BLaER1 (cell line): ENCODE data around the gene LDHD.

ENCODE experiments used
- H3K27ac ChIP-seq: shearing (Covaris generic); formaldehyde crosslinking; 2 replicates; pipeline ENCODE4 v1.8.1; 2022
- H3K27me3 ChIP-seq: shearing (Covaris generic); formaldehyde crosslinking; 2 replicates; pipeline ENCODE4 v1.8.1; 2022
- H3K36me3 ChIP-seq: shearing (Covaris generic); formaldehyde crosslinking; 2 replicates; pipeline ENCODE4 v1.8.1; 2022
- H3K4me1 ChIP-seq: shearing (Covaris generic); formaldehyde crosslinking; 2 replicates; pipeline ENCODE4 v1.8.1; 2022
- H3K4me2 ChIP-seq: shearing (Covaris generic); formaldehyde crosslinking; 2 replicates; pipeline ENCODE4 v1.8.1; 2022
- H3K4me3 ChIP-seq: shearing (Covaris generic); formaldehyde crosslinking; 2 replicates; pipeline ENCODE4 v1.8.1; 2022
- H3K9ac ChIP-seq: shearing (Covaris generic); formaldehyde crosslinking; 2 replicates; pipeline ENCODE4 v1.8.1; 2022
- H3K9me3 ChIP-seq: shearing (Covaris generic); formaldehyde crosslinking; 2 replicates; pipeline ENCODE4 v1.8.1; 2022
- H4K20me1 ChIP-seq: shearing (Covaris generic); formaldehyde crosslinking; 2 replicates; pipeline ENCODE4 v1.8.1; 2022
- Cebpa-rat ChIP-seq: shearing (Covaris generic); IDR thresholded peaks from 2 replicates; pipeline ENCODE4 v1.8.1; 2022

Gene LDHD

DNA sequence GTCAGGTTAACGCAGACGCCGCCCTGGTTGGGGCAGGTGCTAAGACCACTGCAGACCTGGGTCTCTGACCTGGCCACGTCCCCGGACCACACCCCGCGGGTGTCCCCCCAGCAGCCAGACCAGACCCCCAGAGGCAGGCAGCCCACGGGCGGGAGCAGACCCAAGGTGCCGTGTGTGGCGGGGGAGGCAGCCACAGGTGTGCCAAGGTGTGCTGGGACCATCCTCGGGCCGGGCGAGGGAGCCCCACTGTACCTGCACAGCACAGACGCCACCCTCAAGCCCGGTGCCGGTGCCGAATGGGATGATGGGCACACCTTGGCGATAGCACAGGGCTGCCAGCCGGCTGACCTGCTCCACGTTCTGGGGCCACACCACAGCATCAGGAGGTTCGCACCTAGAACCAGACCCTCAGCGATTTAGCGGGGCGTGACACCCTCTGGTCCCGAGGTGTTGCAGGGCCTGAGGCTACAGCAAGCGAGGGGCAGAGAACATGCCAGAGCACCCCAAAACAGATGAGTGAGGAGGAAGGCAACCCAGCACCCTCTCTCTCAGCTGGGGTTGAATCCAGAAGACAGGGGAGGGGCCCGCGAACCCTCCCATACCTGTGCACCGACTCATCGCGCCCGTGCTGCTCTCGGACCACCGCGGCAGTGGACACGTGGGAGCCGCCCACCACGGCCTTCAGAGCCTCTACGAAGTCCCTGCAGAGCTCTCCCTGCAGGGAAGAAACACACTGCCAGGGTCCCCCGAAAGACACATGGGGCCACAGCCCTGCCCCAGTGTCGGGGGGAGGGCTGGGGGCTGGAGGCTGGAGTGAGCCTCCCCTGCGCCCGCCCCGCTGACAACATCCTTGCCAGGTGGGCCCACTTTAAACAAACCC, 1.4 kb downstream of the LDHD start:
- H4K20me1 ChIP-seq = peaks cover 27% of the 10 kb centered on the region
- H3K9ac ChIP-seq = no peak overlapping the region
- H3K27me3 ChIP-seq = no peaks in the 10 kb centered on the region
- peaks cover 4% of the 10 kb centered on the region; the same call in 1 of the 2 replicates for H3K9me3 ChIP-seq
- H3K4me1 ChIP-seq = peaks cover 40% of the 10 kb centered on the region
- H3K36me3 ChIP-seq = 0 out of 2 replicates have a peak, but pooled peaks cover 4% of the 10 kb centered on the region
- H3K4me3 ChIP-seq = no peak overlapping the region
- H3K27ac ChIP-seq = no peak overlapping the region
- H3K4me2 ChIP-seq = no peak overlapping the region
- no peak for TF ChIP-seq Cebpa-rat

DNA sequence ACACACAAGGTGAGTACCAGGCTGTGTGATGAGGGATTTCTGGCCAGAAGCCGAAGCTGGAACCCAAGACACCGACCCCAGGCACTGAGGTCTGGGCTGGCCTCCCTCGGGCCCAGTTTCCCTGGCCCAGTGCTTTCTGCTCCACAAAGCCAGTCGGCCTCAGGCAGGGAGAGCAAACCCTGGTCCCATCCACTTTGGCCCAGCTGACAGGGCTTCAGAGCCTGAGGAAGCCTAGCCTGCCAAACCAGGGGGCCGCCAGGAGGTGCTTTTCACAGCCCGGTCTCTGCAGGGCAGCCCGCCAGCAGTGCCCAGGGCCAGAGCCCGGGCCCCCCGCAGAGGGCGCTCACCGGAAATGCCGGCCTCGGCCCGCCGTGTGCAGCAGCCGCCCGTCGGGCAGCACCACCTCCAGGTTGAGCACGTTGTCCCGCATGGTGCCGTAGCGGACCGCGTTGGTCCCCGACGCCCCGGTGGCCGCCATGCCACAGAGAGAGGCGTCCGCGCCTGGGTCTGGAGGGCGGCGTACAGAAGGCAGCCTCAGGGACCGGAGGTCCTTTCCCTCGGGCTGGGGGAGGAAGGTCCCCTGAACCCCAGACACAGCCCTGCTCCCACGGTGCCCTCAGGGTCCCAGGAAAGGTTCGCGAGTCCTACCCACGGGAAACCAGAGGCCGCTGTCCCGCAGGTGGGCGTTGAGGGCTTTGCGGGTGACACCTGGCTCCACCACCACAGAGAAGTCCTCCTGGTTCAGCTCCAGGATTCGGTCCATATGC, 2.2 kb downstream of the LDHD start:
- H3K9me3 ChIP-seq = no peaks in the 10 kb centered on the region; the same call in 1 of the 2 replicates
- H3K36me3 ChIP-seq = 0 out of 2 replicates have a peak, but pooled peaks cover 4% of the 10 kb centered on the region
- no peak for TF ChIP-seq Cebpa-rat
- H3K27me3 ChIP-seq = no peaks in the 10 kb centered on the region
- H3K4me3 ChIP-seq = no peak overlapping the region
- no peak overlapping the region; the same call in 1 of the 2 replicates for H3K27ac ChIP-seq
- H3K4me1 ChIP-seq = peaks cover 48% of the 10 kb centered on the region
- peaks cover 31% of the 10 kb centered on the region for H4K20me1 ChIP-seq
- no peak overlapping the region for H3K4me2 ChIP-seq
- H3K9ac ChIP-seq = no peak overlapping the region

DNA sequence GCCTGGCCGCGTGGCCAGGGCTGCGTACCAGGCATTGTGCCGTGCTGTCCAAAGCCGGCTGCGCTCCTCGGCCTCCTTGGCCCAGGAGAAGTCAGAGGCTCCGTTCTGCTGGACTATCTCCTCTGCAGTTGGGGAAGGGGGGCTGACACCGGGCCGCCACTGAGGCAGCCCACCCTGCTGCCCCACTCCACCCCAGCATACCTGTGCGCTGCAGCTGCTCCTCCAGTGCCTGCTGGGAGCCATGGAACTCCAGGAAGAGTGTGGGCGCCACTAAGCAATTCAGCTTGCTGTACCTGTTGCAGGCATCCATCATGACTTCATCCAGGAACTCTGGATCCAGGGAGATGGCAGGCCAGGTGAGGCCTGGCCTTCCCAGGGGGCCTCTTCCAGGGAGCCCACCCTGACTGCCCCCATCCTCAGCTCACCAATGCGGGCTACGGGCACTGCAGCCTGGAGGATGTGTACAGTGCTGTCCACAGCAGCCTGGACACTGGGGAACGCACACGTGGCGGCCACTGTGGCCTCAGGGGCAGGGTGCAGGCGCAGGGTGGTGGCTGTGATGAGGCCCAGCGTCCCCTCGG, 2.9 kb downstream of the LDHD start:
- no peaks in the 10 kb centered on the region for H3K27me3 ChIP-seq
- H3K4me3 ChIP-seq = no peak overlapping the region
- H3K9ac ChIP-seq = 0 out of 2 replicates have a peak overlapping the region, but pooled peaks have one; percentile 82
- H4K20me1 ChIP-seq = peaks cover 31% of the 10 kb centered on the region
- peak overlapping the region; percentile 90 for H3K4me2 ChIP-seq
- H3K36me3 ChIP-seq = 0 out of 2 replicates have a peak, but pooled peaks cover 4% of the 10 kb centered on the region
- H3K27ac ChIP-seq = peak overlapping the region; percentile 89
- H3K9me3 ChIP-seq = no peaks in the 10 kb centered on the region; the same call in 1 of the 2 replicates
- TF ChIP-seq Cebpa-rat = no peak
- peaks cover 55% of the 10 kb centered on the region for H3K4me1 ChIP-seq

DNA sequence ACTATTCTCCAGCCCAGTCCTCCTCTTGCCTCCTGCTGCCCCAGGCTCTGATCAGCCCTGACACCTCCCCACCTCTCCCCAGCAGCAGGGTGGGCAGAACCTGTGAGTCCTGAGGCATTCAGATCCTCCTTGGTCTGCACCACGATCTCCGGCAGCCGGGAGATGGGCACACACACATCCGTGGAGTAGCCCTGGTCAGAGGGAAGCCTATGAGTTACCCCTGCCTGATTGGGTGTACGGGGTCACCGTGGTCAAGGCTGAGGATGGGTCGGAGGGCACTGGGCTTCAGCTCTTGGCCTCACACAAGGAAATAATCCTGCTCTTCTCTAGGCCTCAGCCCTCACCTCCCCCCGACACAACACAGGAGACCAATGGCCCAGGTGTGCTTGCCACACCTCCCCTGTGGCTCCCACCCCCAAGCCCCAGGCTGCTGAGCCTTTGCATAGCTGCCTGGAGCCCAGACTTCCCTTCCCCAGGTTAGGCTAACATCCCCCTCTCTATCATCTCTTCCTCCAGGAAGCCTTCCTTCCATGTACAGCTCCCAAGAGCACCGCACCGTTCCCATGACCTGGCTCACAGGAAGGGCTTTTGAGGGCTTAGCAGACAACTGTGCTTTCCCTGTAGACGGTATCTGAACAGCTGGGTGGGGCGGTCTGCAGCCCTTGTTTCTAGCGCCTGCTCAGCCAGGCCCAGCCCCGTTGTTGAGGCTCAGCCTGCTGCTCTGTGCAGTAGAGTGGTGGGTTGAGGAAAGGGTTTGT, 3.7 kb downstream of the LDHD start:
- Histone ChIP-seq H3K36me3 (0 out of 2 replicates have a peak, but pooled peaks cover 4% of the 10 kb centered on the region), H3K9ac (peak overlapping the region; percentile 82), H3K27me3 (no peaks in the 10 kb centered on the region), H3K27ac (peak overlapping the region; percentile 89), H3K4me3 (peak overlapping the region; percentile 35), H4K20me1 (peaks cover 31% of the 10 kb centered on the region), H3K9me3 (no peaks in the 10 kb centered on the region; the same call in 1 of the 2 replicates), H3K4me2 (peak overlapping the region; percentile 90), H3K4me1 (peaks cover 63% of the 10 kb centered on the region)
- TF ChIP-seq Cebpa-rat = no peak

DNA sequence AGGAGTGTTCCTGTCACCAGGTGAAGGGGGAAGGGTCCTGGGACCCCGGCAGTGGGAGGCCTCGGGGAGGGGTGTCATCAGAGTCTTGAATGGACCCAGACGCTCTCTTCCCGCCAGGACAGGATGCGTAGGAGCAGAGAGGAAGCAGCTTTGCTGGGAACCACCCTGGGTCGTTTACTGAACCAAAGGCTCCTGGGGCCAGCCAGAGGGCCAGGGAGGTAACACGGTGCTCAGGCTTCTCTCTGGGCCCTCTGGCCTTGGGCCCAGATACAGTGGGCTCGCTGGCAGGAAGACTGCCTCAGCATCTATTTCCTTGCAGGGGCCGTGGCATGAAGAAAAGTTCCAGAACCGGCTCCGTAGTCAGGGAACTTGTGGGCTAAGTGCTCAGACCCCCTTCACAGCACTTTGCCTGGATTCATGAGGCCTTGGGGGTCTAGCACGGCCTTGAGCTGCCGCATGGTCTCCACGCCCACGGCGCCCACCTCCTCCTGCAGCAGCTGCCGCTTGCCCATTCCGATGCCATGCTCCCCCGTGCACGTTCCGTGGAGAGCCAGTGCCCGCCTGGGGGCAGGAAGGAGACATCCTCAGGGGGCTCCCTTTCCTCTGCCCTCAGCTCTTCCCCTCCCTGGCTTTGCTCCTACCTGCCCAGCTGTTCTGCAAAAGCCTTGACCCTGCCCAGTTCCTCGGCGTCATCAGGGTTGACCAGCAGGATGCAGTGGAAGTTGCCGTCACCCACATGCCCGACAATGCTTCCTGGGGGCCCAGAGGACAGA, 4.4 kb downstream of the LDHD start:
- TF ChIP-seq Cebpa-rat = no peak
- Histone ChIP-seq H3K4me3 (peak overlapping the region; percentile 35), H3K9me3 (no peaks in the 10 kb centered on the region; the same call in 1 of the 2 replicates), H3K36me3 (0 out of 2 replicates have a peak, but pooled peaks cover 4% of the 10 kb centered on the region), H3K27ac (peak overlapping the region; percentile 89), H3K4me1 (peaks cover 70% of the 10 kb centered on the region), H3K9ac (peak overlapping the region; percentile 82), H4K20me1 (peaks cover 31% of the 10 kb centered on the region), H3K4me2 (peak overlapping the region; percentile 90), H3K27me3 (no peaks in the 10 kb centered on the region)

DNA sequence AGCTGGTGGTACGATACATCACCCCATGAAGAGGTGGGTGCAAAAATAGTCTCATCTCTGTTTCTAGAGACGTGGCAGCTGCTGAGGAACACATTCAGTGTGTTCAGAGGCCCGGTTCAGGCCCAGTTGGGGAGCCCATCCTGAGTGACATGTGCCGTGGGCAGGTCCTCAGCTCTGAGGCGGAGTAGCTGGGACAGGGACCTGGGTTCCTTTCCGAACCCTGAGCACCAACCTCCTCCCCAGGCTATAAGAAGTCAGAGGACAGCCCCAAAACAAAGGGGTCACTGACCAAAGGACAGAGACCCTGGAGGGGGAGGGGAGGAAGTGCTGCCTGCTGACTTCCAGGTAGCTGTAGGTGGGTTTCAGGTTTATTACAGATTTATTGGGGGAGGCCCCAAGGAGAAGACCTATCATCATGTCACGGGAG, 5.1 kb downstream of the LDHD start:
- peak overlapping the region; percentile 89 for H3K27ac ChIP-seq
- no peak for TF ChIP-seq Cebpa-rat
- H3K4me2 ChIP-seq = peak overlapping the region; percentile 90
- H3K4me3 ChIP-seq = peak overlapping the region; percentile 35; the same call in 1 of the 2 replicates
- H3K27me3 ChIP-seq = no peaks in the 10 kb centered on the region
- peaks cover 76% of the 10 kb centered on the region for H3K4me1 ChIP-seq
- H3K36me3 ChIP-seq = peaks cover 9% of the 10 kb centered on the region
- H3K9ac ChIP-seq = peak overlapping the region; percentile 82
- peaks cover 36% of the 10 kb centered on the region for H4K20me1 ChIP-seq
- no peaks in the 10 kb centered on the region; the same call in 1 of the 2 replicates for H3K9me3 ChIP-seq

DNA sequence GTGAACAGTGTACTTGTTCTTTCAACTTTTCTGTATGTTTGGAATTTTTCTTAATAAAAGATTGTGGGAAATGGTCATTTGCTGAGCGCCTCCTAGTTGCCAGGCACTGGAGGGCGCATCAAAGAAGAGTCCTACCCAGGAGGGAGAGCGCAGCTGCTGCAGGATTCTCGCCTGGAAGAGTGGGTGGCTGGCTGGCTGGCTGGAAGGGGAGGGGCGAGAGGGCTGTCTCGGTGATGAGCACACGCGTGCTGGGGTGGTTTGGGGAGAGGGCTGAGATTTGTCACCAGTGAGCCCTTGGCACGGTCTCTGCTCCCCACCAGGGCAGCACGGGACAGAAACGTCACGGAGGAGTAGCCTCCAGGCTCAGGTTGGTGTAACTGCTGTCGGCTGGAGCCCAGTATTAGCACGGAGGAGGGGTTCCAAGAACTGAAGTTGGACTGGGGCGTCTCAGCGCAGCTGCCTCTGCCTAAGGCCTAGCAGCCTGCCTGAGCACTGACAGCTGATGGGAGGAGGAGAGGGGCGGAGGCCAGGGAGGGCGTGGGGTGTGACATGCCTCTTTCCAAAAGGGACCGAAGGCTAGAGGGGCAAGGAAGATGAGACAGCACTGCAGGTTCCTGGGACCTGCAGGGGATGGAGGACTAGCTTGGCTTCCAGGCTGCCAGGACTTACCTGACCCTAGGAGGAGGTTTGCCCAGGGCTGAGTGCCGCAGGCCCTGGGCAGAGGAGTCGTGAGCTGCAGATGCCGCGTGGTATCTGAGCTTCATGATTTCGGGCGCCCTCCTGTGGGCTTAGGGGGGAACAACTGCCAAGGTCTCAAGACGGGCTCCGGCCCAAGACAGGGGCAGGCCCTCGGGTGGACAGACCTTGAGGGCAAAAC, 5.7 kb downstream of the LDHD start:
- no peaks in the 10 kb centered on the region for H3K27me3 ChIP-seq
- H3K4me1 ChIP-seq = peaks cover 83% of the 10 kb centered on the region
- H4K20me1 ChIP-seq = peaks cover 43% of the 10 kb centered on the region
- TF ChIP-seq Cebpa-rat = no peak
- H3K27ac ChIP-seq = peak overlapping the region; percentile 89
- peaks cover 14% of the 10 kb centered on the region for H3K36me3 ChIP-seq
- peak overlapping the region; percentile 90 for H3K4me2 ChIP-seq
- peak overlapping the region; percentile 82 for H3K9ac ChIP-seq
- H3K4me3 ChIP-seq = peak overlapping the region; percentile 54
- H3K9me3 ChIP-seq = no peaks in the 10 kb centered on the region; the same call in 1 of the 2 replicates
